ENCODE data around the gene CEP20.
"Not testable (repeated sequence)": the region's sequence is repeated elsewhere in the genome, so short reads cannot be mapped to it uniquely, and the experiment has no call there.

Gene CEP20

GRCh38 chr16:15857724-15858560, 30.5 kb downstream of the CEP20 start:
- peak; percentile 16 for DNase-seq

- peak; percentile 40 for DNase-seq
Observed at GRCh38 chr16:15856901-15857698, 31.3 kb downstream of the CEP20 start, which contains the start of gene MYH11. MYH11 (minus strand) TSS chr16:15857028; CDS start chr16:15838252, 18,776 bp downstream.

GRCh38 chr16:15856182-15856581, 32.2 kb downstream of the CEP20 start:
- DNase-seq: no peak

- DNase-seq: no peak
Observed at GRCh38 chr16:15855704-15856003, 32.7 kb downstream of the CEP20 start.

GRCh38 chr16:15854906-15855703, 33.3 kb downstream of the CEP20 start:
- no peak for DNase-seq

- DNase-seq: no peak
Observed at GRCh38 chr16:15854061-15854460, 34.3 kb downstream of the CEP20 start.

- no peak for DNase-seq
Observed at GRCh38 chr16:15853021-15853420, 35.4 kb downstream of the CEP20 start.

GRCh38 chr16:15850555-15850954, 37.8 kb downstream of the CEP20 start:
- not testable (repeated sequence) for DNase-seq

GRCh38 chr16:15849209-15849981, 39.0 kb downstream of the CEP20 start:
- no peak for DNase-seq

GRCh38 chr16:15847611-15848175, 40.7 kb downstream of the CEP20 start:
- DNase-seq: no peak

GRCh38 chr16:15846510-15846909, 41.9 kb downstream of the CEP20 start:
- DNase-seq: no peak

- no peak for DNase-seq
Observed at GRCh38 chr16:15843635-15844279, 44.6 kb downstream of the CEP20 start.

- DNase-seq: not testable (repeated sequence)
Observed at GRCh38 chr16:15839204-15839603, 49.2 kb downstream of the CEP20 start.

GRCh38 chr16:15837761-15838160, 50.6 kb downstream of the CEP20 start:
- no peak for DNase-seq

GRCh38 chr16:15836965-15837611, 51.3 kb downstream of the CEP20 start:
- DNase-seq: no peak

GRCh38 chr16:15836074-15836473, 52.3 kb downstream of the CEP20 start:
- no peak for DNase-seq

GRCh38 chr16:15835136-15835878, 53.1 kb downstream of the CEP20 start:
- DNase-seq: no peak

- no peak for DNase-seq
Observed at GRCh38 chr16:15834502-15834901, 53.9 kb downstream of the CEP20 start.

GRCh38 chr16:15833541-15833940, 54.9 kb downstream of the CEP20 start:
- no peak for DNase-seq

GRCh38 chr16:15832241-15832640, 56.2 kb downstream of the CEP20 start:
- no peak for DNase-seq
